Suprapubic skin (tissue), 4 donors: ENCODE data around the gene TMEM131. TPM values are rescaled to one million over a fixed set of nuclear protein-coding genes. Genes with fewer than 3 reads are reported as not detected.

Experiments used
- DNase-seq, 2 donors: peaks; one replicate each; pipeline ENCODE4 v3.0.0-alpha.2; 2019; ENCODE audit warnings: low spot score in 2 of 2
- H3K27ac ChIP-seq: fragments of 200-600 bp; sonication (generic); one replicate; pipeline ENCODE4 v1.5.1; 2019
- H3K27me3 ChIP-seq: fragments of 200-600 bp; sonication (generic); one replicate; pipeline ENCODE4 v1.5.1; 2019
- H3K36me3 ChIP-seq: fragments of 200-600 bp; sonication (generic); one replicate; pipeline ENCODE4 v1.5.1; 2019
- H3K4me1 ChIP-seq: fragments of 200-600 bp; sonication (generic); one replicate; pipeline ENCODE4 v1.5.1; 2019
- H3K4me3 ChIP-seq: fragments of 200-600 bp; sonication (generic); one replicate; pipeline ENCODE4 v1.5.1; 2019; ENCODE audit warnings: mild to moderate bottlenecking
- H3K9me3 ChIP-seq: fragments of 200-600 bp; sonication (generic); one replicate; pipeline ENCODE4 v1.5.1; 2019
- CTCF ChIP-seq, 2 donors: fragments of 200-600 bp in 1 of 2; fragments of 450-650 bp in 1 of 2; sonication (generic) in 1 of 2; IDR thresholded peaks; one replicate each; pipeline ENCODE4 v1.5.1; 2016 to 2019; ENCODE audit warnings: antibody characterized with exemption in 2 of 2, mild to moderate bottlenecking in 1 of 2, moderate library complexity in 1 of 2
- EP300 ChIP-seq: sonication (generic); formaldehyde crosslinking; IDR thresholded peaks from one replicate; pipeline ENCODE4 v1.6.1; 2017; ENCODE audit warnings: antibody characterized with exemption
- POLR2A ChIP-seq, 2 donors: fragments of 450-650 bp; IDR thresholded peaks; one replicate each; pipeline ENCODE4 v1.6.1; 2017; ENCODE audit warnings: antibody characterized with exemption in 2 of 2, mild to moderate bottlenecking in 2 of 2, moderate library complexity in 2 of 2
- POLR2AphosphoS5 ChIP-seq, 3 donors: sonication (generic); formaldehyde crosslinking; IDR thresholded peaks; one replicate each; pipeline ENCODE4 v1.6.1; 2017; ENCODE audit warnings: antibody characterized with exemption in 3 of 3
- WGBS: methylation state at CpG from one replicate; pipeline ENCODE4 v1.1.5; 2018; 5-methylcytosine and 5-hydroxymethylcytosine counted together
- total RNA-seq, 4 donors: library from RNA; depleted of rRNA; stranded (reverse); fragments of >200 nt; gene quantifications; one replicate each; pipeline ENCODE4 v1.1.0, GENCODE V29; 2016

The TMEM131 gene
- total RNA-seq, 4 donors from 2014 or later: 39.7 to 117 (median 42.5) TPM

- H3K36me3 ChIP-seq: peaks cover 70% of the 10 kb centered on the region
- WGBS: 74% methylated on average over 1 of the region's 1 CpG
- H3K9me3 ChIP-seq: no peaks in the 10 kb centered on the region
These were observed 194.7 kb downstream of the TMEM131 start for GRCh38 chr2:97801028-97801427.

GRCh38 chr2:97798416-97798815 lies 197.3 kb downstream of the TMEM131 start:
- H3K27ac ChIP-seq: no peak overlapping the region
- TF ChIP-seq POLR2AphosphoS5 (IDR thresholded peaks at IDR 0.05): no peak
- TF ChIP-seq EP300: no peak
- no peak for TF ChIP-seq POLR2A (IDR thresholded peaks at IDR 0.05)
- DNase-seq: no peak
- H3K27me3 ChIP-seq: no peaks in the 10 kb centered on the region
- 89% methylated on average over 6 of the region's 6 CpGs for WGBS
- no peaks in the 10 kb centered on the region for H3K4me1 ChIP-seq
- H3K9me3 ChIP-seq: no peaks in the 10 kb centered on the region
- H3K36me3 ChIP-seq: peaks cover 74% of the 10 kb centered on the region
- H3K4me3 ChIP-seq: no peak overlapping the region

More at GRCh38 chr2:97801028-97801427, 194.7 kb downstream of the TMEM131 start:
- H3K27ac ChIP-seq: no peak overlapping the region
- H3K27me3 ChIP-seq: no peaks in the 10 kb centered on the region
- TF ChIP-seq POLR2AphosphoS5 (IDR thresholded peaks at IDR 0.05): no peak
- no peak for TF ChIP-seq POLR2A (IDR thresholded peaks at IDR 0.05)
- TF ChIP-seq EP300: no peak
- no peak for TF ChIP-seq CTCF (IDR thresholded peaks at IDR 0.05)
- no peak overlapping the region for H3K4me3 ChIP-seq
- no peak for DNase-seq
- no peaks in the 10 kb centered on the region for H3K4me1 ChIP-seq

GRCh38 chr2:97797355-97797754 lies 198.4 kb downstream of the TMEM131 start:
- 94% methylated on average over 3 of the region's 3 CpGs for WGBS
- no peaks in the 10 kb centered on the region for H3K9me3 ChIP-seq
- H3K36me3 ChIP-seq: peaks cover 71% of the 10 kb centered on the region

GRCh38 chr2:97796465-97797126 lies 199.2 kb downstream of the TMEM131 start:
- DNase-seq: no peak
- no peak for TF ChIP-seq CTCF (IDR thresholded peaks at IDR 0.05)
- TF ChIP-seq POLR2AphosphoS5 (IDR thresholded peaks at IDR 0.05): no peak
- TF ChIP-seq EP300: no peak
- no peak for TF ChIP-seq POLR2A (IDR thresholded peaks at IDR 0.05)
- Histone ChIP-seq H3K4me3 (no peak overlapping the region), H3K4me1 (no peaks in the 10 kb centered on the region), H3K36me3 (peaks cover 70% of the 10 kb centered on the region), H3K27ac (no peak overlapping the region), H3K27me3 (no peaks in the 10 kb centered on the region), H3K9me3 (no peaks in the 10 kb centered on the region)
- WGBS: 67% methylated on average over 2 of the region's 2 CpGs

More at GRCh38 chr2:97797355-97797754, 198.4 kb downstream of the TMEM131 start:
- Histone ChIP-seq H3K27ac (no peak overlapping the region), H3K4me3 (no peak overlapping the region), H3K4me1 (no peaks in the 10 kb centered on the region), H3K27me3 (no peaks in the 10 kb centered on the region)
- no peak for DNase-seq
- TF ChIP-seq POLR2AphosphoS5 (IDR thresholded peaks at IDR 0.05) (no peak), EP300 (no peak), CTCF (IDR thresholded peaks at IDR 0.05) (no peak), POLR2A (IDR thresholded peaks at IDR 0.05) (no peak)

GRCh38 chr2:97792416-97792815 lies 203.3 kb downstream of the TMEM131 start:
- H3K4me1 ChIP-seq: no peaks in the 10 kb centered on the region
- 99% methylated on average over 14 of the region's 14 CpGs for WGBS
- no peaks in the 10 kb centered on the region for H3K27me3 ChIP-seq
- H3K36me3 ChIP-seq: peaks cover 65% of the 10 kb centered on the region
- TF ChIP-seq CTCF (IDR thresholded peaks at IDR 0.05): no peak
- no peak for TF ChIP-seq POLR2A (IDR thresholded peaks at IDR 0.05)
- no peak for TF ChIP-seq EP300
- no peak for TF ChIP-seq POLR2AphosphoS5 (IDR thresholded peaks at IDR 0.05)
- no peak overlapping the region for H3K4me3 ChIP-seq
- H3K9me3 ChIP-seq: no peaks in the 10 kb centered on the region
- H3K27ac ChIP-seq: no peak overlapping the region
- no peak for DNase-seq
